ENCODE results near the gene SHANK1. TPM values are rescaled to one million over a fixed set of nuclear protein-coding genes. Genes with fewer than 3 reads are reported as not detected.

SHANK1 gene
- total and polyA plus RNA-seq, 2 of the 4 experiments (the other 2 are of a cell fraction): 6.1 to 6.7 TPM

GRCh38 chr19:50743537-50743936, 23.9 kb upstream of the SHANK1 start:
- H2BK120ac ChIP-seq (ENCODE audit: low read depth, low read length): no peak overlapping the region
- H4K20me1 ChIP-seq (ENCODE audit: insufficient read depth, low read length): no peaks in the 10 kb centered on the region
- H3K23ac ChIP-seq (ENCODE audit: low read depth, low read length): no peak overlapping the region
- H3K27ac ChIP-seq (ENCODE audit: insufficient read depth, low read length): no peak overlapping the region
- BruUV-seq (replicated peaks): no TSS peak
- no CpG with 5 or more reads among the region's 6 CpGs for WGBS, 2 experiments (ENCODE audit: extremely low coverage in 2 of 2, insufficient read length in 1 of 2)
- no peak overlapping the region for H3K4me2 ChIP-seq (ENCODE audit: low read depth, low read length)
- no peak overlapping the region for H2AK9ac ChIP-seq (replicated peaks; ENCODE audit: low read depth, low read length, poor library complexity)
- in situ Hi-C loops (cut with MboI; ENCODE audit: low sequenced_read_pairs): no loop called here
- H2AK5ac ChIP-seq (ENCODE audit: low read depth, low read length): no peak overlapping the region
- H3K9me3 ChIP-seq (ENCODE audit: control insufficient read depth, insufficient read depth, low read length): no peaks in the 10 kb centered on the region
- H3K4me1 ChIP-seq (ENCODE audit: control insufficient read depth, insufficient read depth, low read length): no peaks in the 10 kb centered on the region
- no peak for ATAC-seq (ENCODE audit: low read depth)
- no peak overlapping the region for H3K14ac ChIP-seq (replicated peaks; ENCODE audit: low read depth, low read length)
- H4K8ac ChIP-seq (ENCODE audit: low read depth in 2 of 2, low read length in 2 of 2): no peak overlapping the region
- H3K79me1 ChIP-seq (ENCODE audit: low read depth in 1 of 2, low read length in 2 of 2): no peaks in the 10 kb centered on the region
- peaks cover 13% of the 10 kb centered on the region for H3K27me3 ChIP-seq (ENCODE audit: control insufficient read depth, insufficient read depth, low read length)
- H2BK20ac ChIP-seq (ENCODE audit: low read depth, low read length): no peak overlapping the region
- dilution Hi-C loops (cut with HindIII; ENCODE audit: low sequenced_read_pairs, unreplicated experiment): no loop called here
- no peak for DNase-seq
- CTCF ChIA-PET: interaction anchor here (0.7 kb wide), 1 partner anchor 195 kb away, joined by 5 read pairs; no protein-coding TSS in a partner anchor
- H2AFZ ChIP-seq (replicated peaks; ENCODE audit: low read length, poor library complexity): no peak overlapping the region
- intact Hi-C loops (cut with micrococcal nuclease): no loop called here
- no peak overlapping the region for H4K91ac ChIP-seq (ENCODE audit: insufficient read depth, low read depth, low read length)
- TF ChIP-seq CHD1 (IDR thresholded peaks at IDR 0.05; ENCODE audit: low read depth, low read length) (no peak), RAD21 (IDR thresholded peaks at IDR 0.05; ENCODE audit: low read length) (no peak), CEBPB (IDR thresholded peaks at IDR 0.05; ENCODE audit: low read depth, low read length) (no peak), FOS (IDR thresholded peaks at IDR 0.05; ENCODE audit: low read depth, low read length) (no peak), CTCF (conservative IDR thresholded peaks at IDR 0.05; ENCODE audit: low read depth, low read length) (no peak), USF2 (IDR thresholded peaks at IDR 0.05; ENCODE audit: low read depth, low read length) (no peak), POLR2A (IDR thresholded peaks at IDR 0.05; ENCODE audit: low read depth, low read length) (no peak), RCOR1 (IDR thresholded peaks at IDR 0.05; ENCODE audit: insufficient replicate concordance, low read length) (no peak), MAFK (IDR thresholded peaks at IDR 0.05; ENCODE audit: low read depth, low read length) (no peak), MXI1 (IDR thresholded peaks at IDR 0.05; ENCODE audit: borderline replicate concordance, low read depth, low read length) (no peak), BHLHE40 (IDR thresholded peaks at IDR 0.05; ENCODE audit: low read depth, low read length) (no peak), SMC3 (IDR thresholded peaks at IDR 0.05; ENCODE audit: low read depth, low read length) (no peak), ELK1 (IDR thresholded peaks at IDR 0.05; ENCODE audit: borderline replicate concordance, low read depth, low read length) (no peak), MAZ (IDR thresholded peaks at IDR 0.05; ENCODE audit: borderline replicate concordance, low read depth, low read length) (no peak), NFE2L2 (IDR thresholded peaks at IDR 0.05; ENCODE audit: low read depth, low read length) (no peak), RFX5 (IDR thresholded peaks at IDR 0.05; ENCODE audit: low read depth, low read length) (no peak)
- H3K4ac ChIP-seq (ENCODE audit: low read depth, low read length): no peak overlapping the region
- POLR2A ChIA-PET (ENCODE audit: unreplicated experiment): no interaction called here
- no peaks in the 10 kb centered on the region for H3K36me3 ChIP-seq (ENCODE audit: control insufficient read depth, insufficient read depth, low read length)
- H3K18ac ChIP-seq (ENCODE audit: low read depth, low read length): no peak overlapping the region
- no peaks in the 10 kb centered on the region for H3K9me1 ChIP-seq (ENCODE audit: insufficient read depth, low read length)
- H3K56ac ChIP-seq (ENCODE audit: extremely low read depth, insufficient read depth, low read length): no peak overlapping the region
- no peak overlapping the region for H3K9ac ChIP-seq (ENCODE audit: low read depth, low read length)
- H4K5ac ChIP-seq (ENCODE audit: low read depth, low read length): no peak overlapping the region
- H3K4me3 ChIP-seq (ENCODE audit: insufficient read depth, low read depth, low read length): no peak overlapping the region
- H2BK15ac ChIP-seq (ENCODE audit: low read depth, low read length): no peak overlapping the region
- H2BK5ac ChIP-seq (ENCODE audit: low read depth, low read length, poor library complexity, severe bottlenecking): no peak overlapping the region
